H1 (cell line): ENCODE measurements around the gene RMRP. TPM values are rescaled to one million over a fixed set of nuclear protein-coding genes. Genes with fewer than 3 reads are reported as not detected.
A peak's percentile ranks its signal among the peaks of the same experiment; 100 is the strongest.

Source experiments
- CTCF ChIA-PET: fragments of 300-600 bp; sonication (Branson Sonifier 250); formaldehyde crosslinking; loops from one replicate; lab custom pipeline; 2021; ENCODE audit not compliant: partially characterized antibody; lab: Charles Lee
- POLR2A ChIA-PET: fragments of 300-600 bp; sonication (Branson Sonifier 250); formaldehyde crosslinking; loops from one replicate; lab custom pipeline; 2021; ENCODE audit warnings: inconsistent platforms; ENCODE audit not compliant: partially characterized antibody; lab: Charles Lee
- DNase-seq, 2 experiments: peaks; one replicate each; pipeline versions ENCODE4 v3.0.0 to v3.0.0-alpha.2; 2010 to 2022; ENCODE audit warnings: low spot score in 2 of 2, low read depth in 1 of 2, mixed read lengths in 1 of 2
- FAIRE-seq: peaks from 2 replicates; lab custom pipeline; 2011; peaks lifted over from hg19 to GRCh38; lab: Jason Lieb, UNC
- H2AFZ ChIP-seq: 2 replicates; pipeline ENCODE4 v1.8.1; 2012; ENCODE audit warnings: low read length, inconsistent platforms
- H2AK5ac ChIP-seq: 2 replicates; pipeline ENCODE4 v1.6.1; 2013; ENCODE audit warnings: low read depth, low read length
- H2BK120ac ChIP-seq: replicated peaks from 2 replicates; pipeline ENCODE3; 2013; ENCODE audit warnings: low read depth, low read length, inconsistent platforms
- H2BK12ac ChIP-seq: 2 replicates; pipeline ENCODE4 v1.6.1; 2013; ENCODE audit warnings: low read depth, low read length
- H2BK15ac ChIP-seq: 2 replicates; pipeline ENCODE4 v1.6.1; 2013; ENCODE audit warnings: low read length
- H2BK20ac ChIP-seq: 2 replicates; pipeline ENCODE4 v1.6.1; 2013; ENCODE audit warnings: low read length
- H2BK5ac ChIP-seq: 2 replicates; pipeline ENCODE4 v1.6.1; 2013; ENCODE audit warnings: low read depth, low read length
- H3K14ac ChIP-seq: 2 replicates; pipeline ENCODE4 v1.6.1; 2013; ENCODE audit warnings: inconsistent platforms; ENCODE audit not compliant: insufficient read length
- H3K18ac ChIP-seq: 2 replicates; pipeline ENCODE4 v1.6.1; 2013; ENCODE audit warnings: low read length; ENCODE audit errors: extremely low read depth
- H3K23ac ChIP-seq: 2 replicates; pipeline ENCODE4 v1.6.1; 2013; ENCODE audit warnings: inconsistent platforms; ENCODE audit not compliant: insufficient read length
- H3K23me2 ChIP-seq: 2 replicates; pipeline ENCODE4 v1.6.1; 2013; ENCODE audit warnings: low read depth, low read length
- H3K27ac ChIP-seq: 2 replicates; pipeline ENCODE4 v1.6.1; 2011; ENCODE audit warnings: low read depth, low read length, inconsistent platforms
- H3K27me3 ChIP-seq, 4 experiments: replicated peaks in 1 of 4; 1 replicate in 1 of 4; 2 replicates in 3 of 4; pipeline versions ENCODE4 v1.6.1 to v1.8.1; 2011 to 2013; ENCODE audit warnings: low read length in 3 of 4, mild to moderate bottlenecking in 3 of 4, inconsistent platforms in 2 of 4, mixed read lengths in 2 of 4, moderate library complexity in 1 of 4; ENCODE audit not compliant: control insufficient read depth in 3 of 4, insufficient read depth in 3 of 4; ENCODE audit errors: extremely low read depth in 1 of 4
- H3K36me3 ChIP-seq, 4 experiments: 2 replicates each; pipeline versions ENCODE4 v1.6.1 to v1.8.1; 2011 to 2013; ENCODE audit warnings: mild to moderate bottlenecking in 4 of 4, low read length in 3 of 4, moderate library complexity in 2 of 4, control low read depth in 1 of 4, inconsistent platforms in 1 of 4; ENCODE audit not compliant: insufficient read depth in 4 of 4, control insufficient read depth in 2 of 4
- H3K4ac ChIP-seq: replicated peaks from 2 replicates; pipeline ENCODE3; 2013; ENCODE audit warnings: low read length, low read depth, mixed read lengths, inconsistent platforms; ENCODE audit not compliant: insufficient read length
- H3K4me1 ChIP-seq, 4 experiments: replicated peaks in 1 of 4; 1 replicate in 1 of 4; 2 replicates in 3 of 4; pipeline versions ENCODE4 v1.6.1 to v1.8.1; 2011 to 2013; ENCODE audit warnings: low read length in 3 of 4, inconsistent platforms in 2 of 4, mixed read lengths in 1 of 4; ENCODE audit not compliant: insufficient read depth in 4 of 4, control insufficient read depth in 3 of 4
- H3K4me2 ChIP-seq, 2 experiments: 2 replicates each; pipeline versions ENCODE4 v1.6.1 to v1.8.1; 2011 to 2013; ENCODE audit warnings: low read depth in 2 of 2, low read length in 2 of 2, control low read depth in 1 of 2, inconsistent platforms in 1 of 2, mild to moderate bottlenecking in 1 of 2; ENCODE audit not compliant: insufficient read depth in 1 of 2
- H3K4me3 ChIP-seq, 4 experiments: fragments of 200-600, 300-600 bp in 1 of 4; sonication (generic), shearing (Covaris generic), sonication (Bioruptor Twin) in 1 of 4; 2 replicates each; pipeline versions ENCODE4 v1.5.1 to v1.8.1; 2011 to 2016; ENCODE audit warnings: low read length in 4 of 4, low read depth in 3 of 4, control low read depth in 2 of 4, inconsistent platforms in 2 of 4, mild to moderate bottlenecking in 2 of 4, mixed read lengths in 1 of 4, moderate library complexity in 1 of 4; ENCODE audit not compliant: insufficient read depth in 2 of 4; ENCODE audit errors: extremely low read depth in 1 of 4
- H3K56ac ChIP-seq: replicated peaks from 2 replicates; pipeline ENCODE3; 2013; ENCODE audit warnings: low read depth, mild to moderate bottlenecking, mixed read lengths, low read length, inconsistent platforms; ENCODE audit not compliant: insufficient read length
- H3K79me1 ChIP-seq: 2 replicates; pipeline ENCODE4 v1.6.1; 2013; ENCODE audit warnings: low read depth, low read length, control low read depth
- H3K79me2 ChIP-seq, 2 experiments: 2 replicates each; pipeline versions ENCODE4 v1.6.1 to v1.8.1; 2012 to 2013; ENCODE audit warnings: low read length in 2 of 2, mild to moderate bottlenecking in 2 of 2, inconsistent platforms in 1 of 2; ENCODE audit not compliant: insufficient read depth in 2 of 2, control insufficient read depth in 1 of 2
- H3K9ac ChIP-seq, 4 experiments: replicated peaks in 1 of 4; 1 replicate in 1 of 4; 2 replicates in 3 of 4; pipeline versions ENCODE4 v1.6.1 to v1.8.1; 2011 to 2013; ENCODE audit warnings: low read depth in 3 of 4, low read length in 3 of 4, control low read depth in 2 of 4, mild to moderate bottlenecking in 2 of 4, moderate library complexity in 2 of 4, inconsistent platforms in 1 of 4; ENCODE audit errors: extremely low read depth in 1 of 4
- H3K9me3 ChIP-seq, 2 experiments: 2 replicates each; pipeline versions ENCODE4 v1.6.1 to v1.8.1; 2012 to 2013; ENCODE audit warnings: mild to moderate bottlenecking in 2 of 2, moderate library complexity in 2 of 2, control low read depth in 1 of 2, inconsistent platforms in 1 of 2, low read depth in 1 of 2, low read length in 1 of 2, mixed read lengths in 1 of 2; ENCODE audit not compliant: insufficient read depth in 2 of 2
- H4K20me1 ChIP-seq, 2 experiments: replicated peaks in 1 of 2; 2 replicates each; pipeline versions ENCODE3 to v1.8.1; 2011 to 2013; ENCODE audit warnings: inconsistent platforms in 2 of 2, low read length in 2 of 2, mild to moderate bottlenecking in 1 of 2; ENCODE audit not compliant: insufficient read depth in 2 of 2, control insufficient read depth in 1 of 2
- H4K5ac ChIP-seq: 2 replicates; pipeline ENCODE4 v1.6.1; 2013; ENCODE audit warnings: low read length, low read depth, mixed read lengths, inconsistent platforms; ENCODE audit not compliant: insufficient read length
- H4K8ac ChIP-seq: 2 replicates; pipeline ENCODE4 v1.8.0; 2013; ENCODE audit warnings: mild to moderate bottlenecking, moderate library complexity, low read length, inconsistent platforms; ENCODE audit not compliant: insufficient read depth; ENCODE audit errors: extremely low read depth
- H4K91ac ChIP-seq: replicated peaks from 2 replicates; pipeline ENCODE3; 2013; ENCODE audit warnings: low read length, mixed read lengths, inconsistent platforms; ENCODE audit not compliant: insufficient read length
- WGBS, 2 experiments: shearing (Covaris generic) in 1 of 2; methylation state at CpG; one replicate each; pipeline versions ENCODE4 v1.1.6 to v1.1.7; 2013 to 2015; ENCODE audit warnings: low lambda C conversion rate in 2 of 2, mixed read lengths in 2 of 2, inconsistent platforms in 1 of 2, low coverage in 1 of 2, missing lambda C conversion rate in 1 of 2; ENCODE audit not compliant: insufficient replicate concordance in 2 of 2, insufficient coverage in 1 of 2, insufficient read length in 1 of 2; ENCODE audit errors: extremely low coverage in 1 of 2, missing lambda C conversion rate in 1 of 2; 5-methylcytosine and 5-hydroxymethylcytosine counted together
- polyA plus RNA-seq, 7 experiments: library from polyadenylated mRNA; depleted of rRNA in 3 of 7; stranded (reverse) in 5 of 7; unstranded in 2 of 7; fragments of >200 nt in 5 of 7; fragments of 200-250 nt in 2 of 7; gene quantifications; 1 replicate in 5 of 7; 2 replicates in 1 of 7; 4 replicates in 1 of 7; pipeline versions ENCODE4 v1.2.1 to v1.2.3, GENCODE V29; 2011 to 2013; ENCODE audit warnings: missing spikeins in 2 of 7, mixed read lengths in 2 of 7
- total RNA-seq: library from RNA; stranded (reverse); fragmentation: NEBNext Ultra II Directional; extraction: Animal tissue kit (Norgen Biotek cat#: 25700); gene quantifications from 2 replicates; pipeline ENCODE4 v1.2.1, GENCODE V29; 2021
- TF ChIP-seq, protein P1 (sequence below): IDR thresholded peaks from 2 replicates; pipeline ENCODE4 v1.6.1; 2011; ENCODE audit warnings: low read depth, mild to moderate bottlenecking, low read length; ENCODE audit not compliant: insufficient read depth

RMRP gene
- total and polyA plus RNA-seq, 2 of the 8 experiments (the other 6 are each of a cell fraction or from before 2014, with no cell fraction given) = 169 to 14,987 TPM

DNA sequence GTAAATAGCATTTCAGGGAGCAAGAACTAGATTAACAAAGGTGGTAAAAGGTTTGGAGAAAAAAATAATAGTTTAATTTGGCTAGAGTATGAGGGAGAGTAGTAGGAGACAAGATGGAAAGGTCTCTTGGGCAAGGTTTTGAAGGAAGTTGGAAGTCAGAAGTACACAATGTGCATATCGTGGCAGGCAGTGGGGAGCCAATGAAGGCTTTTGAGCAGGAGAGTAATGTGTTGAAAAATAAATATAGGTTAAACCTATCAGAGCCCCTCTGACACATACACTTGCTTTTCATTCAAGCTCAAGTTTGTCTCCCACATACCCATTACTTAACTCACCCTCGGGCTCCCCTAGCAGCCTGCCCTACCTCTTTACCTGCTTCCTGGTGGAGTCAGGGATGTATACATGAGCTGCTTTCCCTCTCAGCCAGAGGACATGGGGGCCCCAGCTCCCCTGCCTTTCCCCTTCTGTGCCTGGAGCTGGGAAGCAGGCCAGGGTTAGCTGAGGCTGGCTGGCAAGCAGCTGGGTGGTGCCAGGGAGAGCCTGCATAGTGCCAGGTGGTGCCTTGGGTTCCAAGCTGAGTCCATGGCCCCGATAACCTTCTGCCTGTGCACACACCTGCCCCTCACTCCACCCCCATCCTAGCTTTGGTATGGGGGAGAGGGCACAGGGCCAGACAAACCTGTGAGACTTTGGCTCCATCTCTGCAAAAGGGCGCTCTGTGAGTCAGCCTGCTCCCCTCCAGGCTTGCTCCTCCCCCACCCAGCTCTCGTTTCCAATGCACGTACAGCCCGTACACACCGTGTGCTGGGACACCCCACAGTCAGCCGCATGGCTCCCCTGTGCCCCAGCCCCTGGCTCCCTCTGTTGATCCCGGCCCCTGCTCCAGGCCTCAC lies 15.6 kb upstream of the RMRP start, which contains the start of gene CA9:
Gene CA9 (plus strand): TSS at position 797 of the 893 bp plus-strand sequence. CDS start 32 bp downstream, at position 829.
- no peak within 1 kb of the TSS for H3K4ac ChIP-seq
- DNase-seq (no peak), FAIRE-seq (no peak)
- no peaks in the 10 kb centered on the region for H3K9me3 ChIP-seq
- no peaks in the 10 kb centered on the region for H3K36me3 ChIP-seq
- no peak within 1 kb of the TSS for H3K4me3 ChIP-seq
- H3K4me1 ChIP-seq = peaks cover 0 to 12% (median under 1%) of the 10 kb centered on the region in 4 experiments; a peak in 5 of 7 replicates
- H4K20me1 ChIP-seq = no peaks in the 10 kb centered on the region
- ChIA-PET CTCF (interaction anchor here (0.6 to 6.3 kb wide), 5 partner anchors 9 to 95 kb away, joined by 3 to 77 read pairs (median 3); partner anchors contain the start of genes ARHGEF39, CCDC107 and RMRP), POLR2A (interaction anchor here (1.6 to 7.6 kb wide), 6 partner anchors 8 to 22 kb away, joined by 5 to 63 read pairs (median 18); partner anchors contain the start of genes ARHGEF39, CCDC107, RMRP and TPM2)
- H4K91ac ChIP-seq = no peak within 1 kb of the TSS
- H3K23me2 ChIP-seq = peaks cover 2% of the 10 kb centered on the region; the same call in 1 of the 2 replicates
- no peaks in the 10 kb centered on the region for H3K79me1 ChIP-seq
- H2BK120ac ChIP-seq = no peak within 1 kb of the TSS
- H2BK20ac ChIP-seq = no peak within 1 kb of the TSS
- H2BK5ac ChIP-seq = no peak within 1 kb of the TSS
- peak within 1 kb of the TSS; percentile 31; the same call in 1 of the 2 replicates for H2BK15ac ChIP-seq
- H3K4me2 ChIP-seq = peak within 1 kb of the TSS in 1 of 2 experiments; percentile 91; a peak in 1 of 4 replicates
- no peak within 1 kb of the TSS for H3K27ac ChIP-seq
- no peak within 1 kb of the TSS for H3K9ac ChIP-seq
- H2AK5ac ChIP-seq = peak within 1 kb of the TSS; percentile 82; the same call in 1 of the 2 replicates
- H3K56ac ChIP-seq = no peak within 1 kb of the TSS
- H3K79me2 ChIP-seq = no peaks in the 10 kb centered on the region
- H3K14ac ChIP-seq = no peak within 1 kb of the TSS
- H3K23ac ChIP-seq = no peak within 1 kb of the TSS
- 89% methylated on average over 8 of the region's 10 CpGs; no CpG with 5 or more reads in 1 of the 2 experiments for WGBS, 2 experiments
- no peak within 1 kb of the TSS for H4K5ac ChIP-seq
- H2BK12ac ChIP-seq = no peak within 1 kb of the TSS
- TF ChIP-seq, protein P1, sequence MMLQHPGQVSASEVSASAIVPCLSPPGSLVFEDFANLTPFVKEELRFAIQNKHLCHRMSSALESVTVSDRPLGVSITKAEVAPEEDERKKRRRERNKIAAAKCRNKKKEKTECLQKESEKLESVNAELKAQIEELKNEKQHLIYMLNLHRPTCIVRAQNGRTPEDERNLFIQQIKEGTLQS = no peak
- H4K8ac ChIP-seq = no peak within 1 kb of the TSS; the same call in 1 of the 2 replicates
- H3K18ac ChIP-seq = no peak within 1 kb of the TSS
- H3K27me3 ChIP-seq = peaks cover 0 to 3% (median 3%) of the 10 kb centered on the region in 4 experiments; a peak in 4 of 7 replicates
- no peak within 1 kb of the TSS for H2AFZ ChIP-seq
